HUDEP-2 (cell line): ENCODE measurements around the gene ANKRD28.

ENCODE experiments used
- DNase-seq, 76 experiments: peaks; one replicate each; lab custom pipeline; 2025; ENCODE audit not compliant: unreplicated experiment in 76 of 76; lab: John Stamatoyannopoulos, UW

Gene ANKRD28

GRCh38 chr3:15638891-15639262 is 158.9 kb downstream of the ANKRD28 start:
- no peak for DNase-seq

GRCh38 chr3:15638193-15638890 is 159.4 kb downstream of the ANKRD28 start:
- no peak for DNase-seq

GRCh38 chr3:15637131-15637951 is 160.4 kb downstream of the ANKRD28 start:
- DNase-seq, result no peak

- no peak for DNase-seq
Measured at GRCh38 chr3:15636028-15636709, 161.6 kb downstream of the ANKRD28 start.

- no peak for DNase-seq
Measured at GRCh38 chr3:15635121-15635661, 162.6 kb downstream of the ANKRD28 start.

- DNase-seq, result no peak
Measured at GRCh38 chr3:15634671-15635070, 163.1 kb downstream of the ANKRD28 start.

GRCh38 chr3:15633766-15634598 is 163.8 kb downstream of the ANKRD28 start:
- DNase-seq, result no peak

- DNase-seq, result no peak
Measured at GRCh38 chr3:15633159-15633558, 164.6 kb downstream of the ANKRD28 start.

- no peak for DNase-seq
Measured at GRCh38 chr3:15632212-15632580, 165.6 kb downstream of the ANKRD28 start.

GRCh38 chr3:15631426-15632211 is 166.2 kb downstream of the ANKRD28 start:
- no peak for DNase-seq

- DNase-seq, result peak in 8 of 76 experiments; percentile 5 to 28 (median 13)
Measured at GRCh38 chr3:15630646-15631350, 167.0 kb downstream of the ANKRD28 start.

- DNase-seq, result peak in 57 of 76 experiments; percentile 2 to 70 (median 37)
Measured at GRCh38 chr3:15629860-15630597, 167.8 kb downstream of the ANKRD28 start.

- no peak for DNase-seq
Measured at GRCh38 chr3:15628967-15629366, 168.8 kb downstream of the ANKRD28 start.

- DNase-seq, result no peak
Measured at GRCh38 chr3:15623535-15624440, 174.0 kb downstream of the ANKRD28 start.

- peak in 4 of 76 experiments; percentile 3 to 44 (median 24) for DNase-seq
Measured at GRCh38 chr3:15619659-15620464, 177.9 kb downstream of the ANKRD28 start.
